NCI-H446 (cell line): Measurements from ENCODE around the gene DNMT3B.
"Not testable (repeated sequence)": the region's sequence is repeated elsewhere in the genome, so short reads cannot be mapped to it uniquely, and the experiment has no call there.

Source experiments
- DNase-seq, 2 experiments: peaks; one replicate each; lab custom pipeline; 2025; lab: John Stamatoyannopoulos, UW

DNMT3B gene

DNA sequence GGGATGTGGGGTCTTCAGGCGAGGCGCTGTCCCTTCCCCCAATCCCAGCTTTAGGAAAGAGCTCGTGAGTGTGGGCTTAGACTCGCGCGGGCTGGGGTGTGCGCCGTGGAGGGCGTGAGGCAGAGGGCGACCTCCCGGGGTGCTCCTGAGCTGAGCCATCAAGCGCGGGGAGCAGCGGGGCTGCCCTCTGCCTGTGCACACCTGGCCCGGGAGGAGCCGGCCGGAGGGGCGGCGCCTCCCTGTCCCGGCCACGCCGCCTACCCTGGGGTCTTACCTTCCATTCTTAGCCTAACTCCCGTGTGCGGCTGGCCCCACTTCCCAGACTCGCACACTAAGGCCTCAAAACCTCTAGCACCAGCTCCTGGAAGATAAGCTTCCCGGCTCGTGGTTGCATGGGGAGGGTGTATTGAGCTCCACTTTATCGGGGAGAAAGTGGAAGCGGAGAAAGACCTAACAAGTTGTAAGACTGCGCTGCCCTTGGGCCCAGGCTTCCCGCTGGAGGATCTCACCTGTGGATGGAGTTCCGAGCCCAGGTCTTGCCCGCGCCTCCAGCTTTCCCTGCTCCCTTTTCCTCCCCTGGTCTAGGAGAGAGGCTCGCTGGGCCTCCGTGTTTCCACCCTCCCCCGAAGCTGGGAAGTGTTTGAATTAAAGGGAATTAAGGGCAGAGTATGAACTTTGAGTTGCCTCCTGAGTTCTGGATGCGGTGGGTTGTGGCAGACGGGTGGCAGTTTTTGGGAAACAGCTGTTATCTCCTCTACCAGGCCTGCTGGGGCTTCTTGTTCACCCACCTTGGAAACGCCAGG is 1.2 kb downstream of the DNMT3B start:
- no peak for DNase-seq

DNA sequence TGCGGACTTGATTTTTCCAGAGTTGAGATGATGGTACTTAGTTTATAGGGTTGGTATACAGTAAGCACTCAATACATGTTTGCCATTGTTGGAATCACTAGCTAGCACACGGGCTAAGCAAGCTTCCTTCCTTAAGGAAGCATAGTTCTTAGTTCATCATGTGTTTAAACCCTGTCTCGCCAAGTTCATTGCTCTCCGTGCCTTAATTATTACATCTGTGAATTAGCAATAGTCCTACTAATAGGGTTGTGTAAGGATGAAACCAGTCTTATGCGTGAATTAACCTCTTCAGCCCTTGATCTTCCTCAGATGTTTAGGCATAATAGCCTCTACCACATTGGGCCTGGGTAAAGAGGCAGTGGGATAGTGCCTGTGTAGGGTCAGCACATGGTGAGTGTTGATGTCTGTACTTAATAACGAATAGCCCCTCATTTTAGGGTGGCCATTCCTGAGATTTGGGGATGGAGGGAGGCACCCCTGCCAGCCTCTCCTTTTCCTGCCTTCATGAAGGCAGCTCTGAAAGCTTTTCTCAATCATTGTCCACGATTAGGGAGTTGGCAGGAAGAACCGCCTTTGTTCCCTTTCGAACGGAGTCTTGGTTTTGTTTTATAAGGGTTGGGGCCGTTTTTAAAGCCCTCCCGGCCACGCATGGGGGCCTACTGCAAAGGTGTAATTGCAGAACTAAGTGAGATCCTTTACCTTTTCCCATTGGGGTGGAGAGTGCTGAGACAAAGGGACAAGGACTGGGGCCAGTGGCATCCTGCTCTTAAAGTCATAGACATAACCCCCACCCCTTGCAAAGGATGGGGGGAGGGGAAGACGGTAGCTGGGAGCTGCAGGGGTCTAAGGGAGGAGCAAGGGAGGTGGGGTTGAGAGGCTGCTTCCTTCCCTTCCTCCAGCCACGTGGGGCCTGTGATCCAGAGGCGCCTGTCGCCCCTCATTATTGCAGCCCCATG is 2.1 kb downstream of the DNMT3B start:
- no peak for DNase-seq

DNA sequence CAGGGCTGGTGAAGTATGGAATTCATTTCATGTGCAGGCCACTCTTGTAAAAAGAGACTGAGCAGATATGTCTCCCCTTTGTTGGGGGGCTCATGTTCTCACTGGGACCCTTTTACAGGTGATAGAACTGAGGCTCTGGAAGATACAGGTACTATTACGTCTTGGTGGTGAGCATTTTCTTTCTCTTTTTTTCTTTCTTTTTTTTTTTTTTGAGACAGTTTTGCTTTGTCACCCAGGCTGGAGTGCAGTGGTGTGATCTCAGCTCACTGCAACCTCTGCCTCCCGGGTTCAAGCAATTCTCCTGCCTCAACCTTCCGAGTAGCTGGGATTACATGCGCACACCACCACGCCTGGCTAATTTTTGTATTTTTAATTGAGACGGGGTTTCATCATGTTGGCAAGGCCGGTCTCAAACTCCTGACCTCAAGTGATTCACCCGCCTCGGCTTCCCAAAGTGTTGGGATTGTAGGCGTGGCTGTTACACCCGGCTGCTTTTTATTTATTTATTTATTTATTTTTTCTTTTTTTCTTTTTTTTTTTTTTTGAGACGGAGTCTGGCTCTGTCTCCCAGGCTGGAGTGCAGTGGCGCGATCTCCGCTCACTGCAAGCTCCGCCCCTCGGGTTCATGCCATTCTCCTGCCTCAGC is 3.2 kb downstream of the DNMT3B start:
- not testable (repeated sequence) for DNase-seq

DNA sequence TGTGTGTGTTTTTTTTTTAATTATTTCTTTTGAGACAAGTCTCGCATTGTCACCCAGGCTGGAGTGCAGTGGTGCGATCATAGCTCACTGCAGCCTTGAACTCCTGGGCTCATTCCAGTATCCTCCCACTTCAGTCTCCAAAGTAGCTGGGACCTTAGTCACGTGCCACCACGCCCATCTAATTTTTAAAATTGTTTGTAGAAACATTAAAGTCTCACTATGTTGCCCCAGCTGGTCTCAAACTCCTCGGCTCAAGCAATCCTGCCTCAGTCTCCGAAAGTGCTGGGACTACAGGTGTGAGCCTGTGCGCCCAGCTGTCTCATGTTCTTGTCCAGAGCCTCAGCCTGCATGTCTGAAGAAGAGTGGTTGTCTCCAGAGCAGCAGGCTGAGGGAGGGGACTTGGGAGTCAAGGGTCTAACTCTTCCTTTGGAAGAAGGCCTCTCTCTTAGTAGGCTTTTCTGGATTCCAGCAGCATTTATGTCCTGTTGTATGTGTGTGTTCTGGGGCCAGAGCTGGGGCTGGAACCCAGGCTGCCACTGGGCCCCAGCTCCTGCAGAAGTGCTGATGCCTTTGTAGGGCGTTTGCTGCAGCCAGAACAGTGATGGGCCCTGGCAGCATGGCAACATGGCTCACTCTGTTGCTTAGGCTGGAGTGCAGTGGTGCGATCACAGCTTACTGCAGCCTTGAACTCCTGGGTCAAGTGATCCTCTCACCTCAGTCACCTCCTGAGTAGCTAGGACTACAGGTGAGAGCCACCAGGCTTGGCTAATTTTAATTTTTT is 5.4 kb downstream of the DNMT3B start:
- no peak for DNase-seq

DNA sequence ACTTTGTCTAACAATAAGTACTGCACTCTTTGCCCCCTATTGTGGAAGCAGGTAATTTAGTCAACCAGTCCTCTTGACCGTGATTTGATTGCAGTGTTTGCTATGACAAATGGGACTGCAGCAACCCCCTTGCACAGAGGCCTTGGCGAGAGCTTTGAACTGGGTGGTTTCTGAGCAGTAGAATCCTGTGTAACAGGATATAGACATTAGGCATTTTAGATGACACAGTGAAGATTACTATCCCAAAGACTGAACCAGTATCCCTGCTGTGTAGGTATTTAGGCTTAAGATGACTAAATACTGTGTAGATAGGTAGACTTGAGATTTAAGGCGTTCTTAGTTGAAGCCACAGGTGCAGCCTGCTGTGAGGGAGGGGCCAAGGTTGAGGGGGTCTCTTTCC is 9.9 kb downstream of the DNMT3B start:
- DNase-seq: no peak

DNA sequence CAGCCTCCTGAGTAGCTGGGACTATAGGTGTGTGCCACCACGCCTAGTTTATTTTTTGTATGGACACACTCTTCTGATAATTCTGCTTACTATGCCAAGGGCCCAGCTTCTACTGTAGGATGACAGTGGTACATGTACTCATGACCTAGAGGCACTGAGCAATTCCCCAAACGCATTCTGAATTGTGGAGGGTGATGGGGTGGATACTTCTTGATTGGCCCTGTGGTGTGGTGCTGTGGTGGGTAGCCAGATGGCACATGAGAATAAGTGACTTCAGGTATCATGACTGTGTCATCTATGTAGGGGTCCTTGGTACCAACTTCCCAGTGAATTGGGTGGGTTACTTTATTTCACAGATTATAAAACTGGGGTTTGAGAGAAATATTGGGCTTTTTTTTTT is 11.0 kb downstream of the DNMT3B start:
- no peak for DNase-seq

DNA sequence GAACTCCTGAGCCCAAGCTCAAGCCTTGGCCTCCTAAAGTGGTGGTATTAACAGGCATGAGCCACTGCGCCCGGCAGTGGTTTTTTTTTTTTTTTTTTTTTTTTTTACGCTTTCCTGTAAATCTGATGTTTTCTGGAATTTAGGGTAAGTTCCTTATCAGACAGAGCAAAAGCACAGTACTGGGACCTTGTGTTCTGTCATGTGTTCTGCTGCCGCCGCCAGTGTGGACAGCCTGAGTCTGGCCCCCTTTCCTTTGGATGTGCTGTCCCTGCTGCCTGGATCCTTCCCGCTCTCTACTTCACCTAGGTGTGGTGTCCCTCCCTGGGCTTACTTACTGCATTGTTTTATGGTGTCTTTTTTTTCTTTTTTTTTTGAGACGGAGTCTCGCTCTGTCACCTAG is 11.7 kb downstream of the DNMT3B start:
- no peak for DNase-seq

DNA sequence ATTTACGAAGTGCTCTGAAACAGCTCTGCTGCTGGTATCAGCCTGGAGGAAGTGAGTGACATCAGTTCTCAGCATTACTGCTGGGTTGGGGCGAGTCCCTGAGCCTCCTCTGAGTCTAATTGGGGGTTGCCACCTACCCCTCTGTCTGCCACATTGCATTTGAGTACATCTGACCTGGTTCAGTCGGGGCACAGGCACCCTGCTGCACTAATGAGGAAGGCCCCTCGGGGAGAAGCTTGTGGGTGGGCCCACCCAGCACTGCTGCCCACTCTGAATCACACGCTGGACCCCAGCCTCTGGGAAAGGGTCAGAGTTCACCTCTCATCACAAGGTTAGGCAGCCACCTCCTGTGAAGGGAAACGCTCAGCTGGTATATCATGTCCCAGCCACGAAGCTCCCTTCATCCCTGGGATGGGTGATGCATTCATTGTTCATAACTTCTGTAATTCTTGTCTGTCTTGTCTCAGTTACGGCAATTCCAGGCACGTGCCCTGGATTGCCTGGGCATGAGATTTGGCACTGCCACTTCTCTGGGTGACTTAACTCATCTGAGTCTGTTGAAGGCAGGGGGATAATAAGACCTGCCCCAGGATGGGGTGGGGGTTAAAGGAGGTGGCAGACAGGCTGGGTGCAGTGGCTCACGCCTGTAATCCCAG is 13.3 kb downstream of the DNMT3B start:
- no peak for DNase-seq

DNA sequence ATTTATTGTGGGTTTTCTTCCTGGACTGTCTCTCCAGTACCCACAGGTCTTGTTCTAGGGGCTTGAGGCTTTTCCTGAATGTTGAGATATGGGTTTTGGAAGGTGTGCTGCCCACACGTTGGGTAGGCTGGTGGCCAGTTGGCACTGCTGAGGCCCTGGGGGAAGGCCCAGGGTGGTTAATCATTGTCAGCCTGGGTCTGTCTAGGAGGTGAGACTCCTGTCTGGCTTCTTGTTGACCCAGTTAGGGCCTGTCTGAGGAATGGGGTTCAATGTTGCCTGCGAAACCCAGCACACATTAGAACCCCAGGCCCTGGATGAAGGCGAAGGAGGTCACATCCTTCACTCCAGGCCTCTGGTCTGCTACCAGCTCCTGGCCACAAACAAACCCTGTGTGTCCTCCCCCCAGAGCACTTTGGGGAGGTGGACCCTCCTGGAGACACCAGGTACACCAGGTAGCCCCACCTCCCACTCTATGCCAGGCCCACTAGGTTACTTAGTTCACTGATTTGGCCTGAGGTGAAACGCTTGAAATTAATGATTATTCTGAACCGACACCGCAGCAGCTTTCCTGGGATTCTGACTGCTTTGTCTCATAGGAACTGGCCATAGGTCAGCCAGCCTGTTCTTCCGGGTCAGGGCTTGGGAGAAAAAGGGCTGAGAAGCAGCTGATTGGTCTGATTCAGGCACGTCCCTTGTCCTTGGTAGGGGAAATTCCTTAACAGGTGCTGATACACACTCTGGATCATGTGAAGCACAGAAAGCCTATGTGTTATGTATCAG is 15.2 kb downstream of the DNMT3B start:
- DNase-seq: no peak

DNA sequence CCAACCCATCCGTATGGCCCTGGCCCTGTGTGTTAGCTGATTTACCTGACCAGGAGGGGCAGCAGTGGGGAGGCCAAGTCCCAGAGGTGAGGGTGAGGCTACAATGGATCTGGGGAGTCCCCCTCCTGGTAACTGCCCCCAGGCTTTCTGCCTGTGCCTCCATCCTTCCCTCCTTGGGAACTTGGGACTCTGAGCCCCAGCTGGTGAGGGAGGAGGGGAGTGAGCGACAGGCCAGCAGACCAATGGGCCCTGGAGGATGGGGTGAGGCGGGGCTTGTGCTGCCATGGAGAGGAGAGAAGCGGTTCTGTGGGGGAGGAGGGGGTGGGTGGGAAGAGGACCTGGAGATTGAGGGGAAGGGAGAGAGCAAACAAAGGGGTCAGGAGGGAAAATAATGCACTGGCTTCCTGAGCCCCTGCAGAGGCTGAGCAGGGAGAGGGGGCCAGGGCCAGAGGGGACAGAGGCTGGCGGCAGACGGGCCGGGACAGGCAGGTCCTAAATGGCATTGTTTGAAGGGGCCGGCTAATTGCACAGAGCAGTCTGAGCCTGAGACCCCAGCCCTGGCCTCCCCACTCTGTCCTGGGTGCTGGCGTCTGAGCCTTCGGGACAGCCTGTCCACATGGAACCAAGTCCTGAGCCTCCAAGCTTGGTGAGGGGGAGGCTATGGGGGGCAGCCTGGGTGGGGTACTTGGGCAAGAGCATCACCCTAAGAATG is 17.5 kb downstream of the DNMT3B start:
- peak in 1 of 2 experiments; percentile 38 for DNase-seq

DNA sequence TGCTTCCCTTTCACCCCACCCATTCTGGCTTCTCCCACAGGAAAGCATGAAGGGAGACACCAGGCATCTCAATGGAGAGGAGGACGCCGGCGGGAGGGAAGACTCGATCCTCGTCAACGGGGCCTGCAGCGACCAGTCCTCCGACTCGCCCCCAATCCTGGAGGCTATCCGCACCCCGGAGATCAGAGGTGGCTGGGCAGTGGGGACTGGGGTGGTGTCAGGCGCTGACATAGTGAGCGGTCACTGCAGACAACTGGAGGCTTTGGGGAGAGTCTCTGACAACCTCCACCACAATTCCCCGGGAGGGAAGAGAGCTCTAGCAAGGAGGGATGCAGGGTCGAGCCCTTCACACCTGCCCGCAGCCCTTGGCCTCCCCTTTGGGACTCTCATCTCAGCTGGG is 18.1 kb downstream of the DNMT3B start:
- no peak for DNase-seq

DNA sequence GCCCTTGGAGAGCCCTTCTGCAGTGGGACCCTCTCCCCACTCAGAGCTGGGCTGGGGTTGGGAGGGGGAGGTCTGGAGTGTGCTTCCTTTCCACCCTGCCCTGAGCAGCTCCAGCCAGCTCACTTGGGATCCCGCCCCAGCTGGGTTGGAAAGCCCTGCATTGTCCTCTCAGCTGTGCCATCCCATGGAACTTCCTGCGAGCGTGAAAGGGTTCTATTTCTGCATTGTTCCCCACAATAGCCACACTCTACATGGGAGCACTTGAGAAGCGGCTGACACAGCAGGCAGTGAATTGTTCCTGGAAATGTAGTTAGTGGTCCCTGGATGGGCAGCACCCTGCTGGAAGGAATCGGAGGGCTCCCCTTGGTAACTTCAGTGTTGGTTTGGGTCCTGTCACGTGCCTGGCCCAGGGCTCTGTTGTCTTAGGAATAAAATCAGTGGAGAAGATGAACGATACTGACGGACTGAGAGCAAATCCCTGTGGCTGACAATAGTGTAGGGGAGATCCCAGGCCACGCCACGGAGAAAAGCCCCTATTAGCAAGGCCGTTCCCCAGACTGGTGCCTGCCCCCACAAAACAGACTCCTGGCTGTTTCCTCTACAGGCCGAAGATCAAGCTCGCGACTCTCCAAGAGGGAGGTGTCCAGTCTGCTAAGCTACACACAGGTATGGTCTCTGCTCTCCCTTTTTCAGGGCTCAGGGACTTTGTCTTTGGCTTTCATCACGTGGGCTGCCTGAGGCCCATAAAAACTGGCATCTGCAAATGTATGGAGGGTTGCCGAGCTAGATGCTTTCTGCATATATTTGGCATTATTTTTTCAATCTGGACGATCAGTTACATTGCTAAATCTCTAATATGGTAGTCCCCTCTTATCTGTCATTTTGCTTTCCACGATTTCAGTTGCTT is 18.8 kb downstream of the DNMT3B start:
- DNase-seq: no peak

DNA sequence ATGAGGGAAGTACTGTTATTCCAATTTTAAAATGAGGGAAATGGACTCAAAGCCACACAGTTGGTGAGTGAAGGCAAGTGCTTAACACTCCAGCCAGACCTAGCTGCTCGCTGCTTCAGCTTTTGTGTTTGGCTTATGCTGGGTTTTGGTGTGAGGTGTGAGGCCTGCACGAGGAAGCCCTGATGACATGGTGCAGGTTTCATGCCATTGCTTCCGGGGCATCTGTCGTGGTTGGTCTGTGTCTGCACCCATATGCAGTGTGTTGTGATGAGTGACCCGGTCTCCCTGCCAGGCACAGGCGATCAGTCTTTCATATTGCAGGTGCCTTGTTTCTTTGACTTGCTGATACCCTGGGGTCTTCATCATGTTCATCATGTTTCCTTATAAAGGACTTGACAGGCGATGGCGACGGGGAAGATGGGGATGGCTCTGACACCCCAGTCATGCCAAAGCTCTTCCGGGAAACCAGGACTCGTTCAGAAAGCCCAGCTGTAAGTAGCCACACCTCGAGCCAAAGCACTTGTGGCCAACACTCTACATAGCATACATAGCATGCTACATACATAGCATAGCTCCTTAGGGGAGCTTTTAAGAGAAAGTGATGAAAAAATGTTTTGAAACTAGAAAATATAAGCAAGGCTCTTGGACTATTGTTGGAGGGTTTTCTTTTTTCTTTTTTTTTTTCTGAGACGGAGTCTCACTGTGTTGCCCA is 22.3 kb downstream of the DNMT3B start:
- no peak for DNase-seq

DNA sequence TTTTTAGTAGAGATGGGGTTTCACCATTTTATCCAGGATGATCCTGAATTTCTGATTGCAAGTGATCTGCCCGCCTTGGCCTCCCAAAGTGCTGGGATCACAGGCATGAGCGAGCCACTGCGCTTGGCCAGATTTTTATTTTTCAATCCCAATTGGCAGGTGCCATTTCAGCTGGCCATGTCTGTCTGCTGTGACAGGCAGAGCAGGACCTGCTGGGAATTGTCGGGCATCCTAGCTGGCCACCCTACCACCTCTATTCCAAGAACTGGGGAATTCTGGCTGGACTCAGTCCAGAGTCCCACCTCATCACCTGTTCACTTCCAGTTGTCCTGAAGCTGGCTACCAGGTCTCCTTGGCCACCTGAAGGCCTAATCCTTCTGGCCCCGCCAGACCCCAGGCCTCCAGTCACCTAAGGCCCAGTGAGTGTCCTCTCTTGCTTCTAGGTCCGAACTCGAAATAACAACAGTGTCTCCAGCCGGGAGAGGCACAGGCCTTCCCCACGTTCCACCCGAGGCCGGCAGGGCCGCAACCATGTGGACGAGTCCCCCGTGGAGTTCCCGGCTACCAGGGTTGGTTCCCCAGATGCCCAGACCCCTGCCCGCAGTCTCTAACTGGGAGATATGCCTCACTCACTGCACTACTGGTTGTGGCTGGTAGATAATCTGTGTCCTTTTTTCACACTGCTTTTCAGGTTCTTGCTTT is 24.0 kb downstream of the DNMT3B start:
- no peak for DNase-seq

DNA sequence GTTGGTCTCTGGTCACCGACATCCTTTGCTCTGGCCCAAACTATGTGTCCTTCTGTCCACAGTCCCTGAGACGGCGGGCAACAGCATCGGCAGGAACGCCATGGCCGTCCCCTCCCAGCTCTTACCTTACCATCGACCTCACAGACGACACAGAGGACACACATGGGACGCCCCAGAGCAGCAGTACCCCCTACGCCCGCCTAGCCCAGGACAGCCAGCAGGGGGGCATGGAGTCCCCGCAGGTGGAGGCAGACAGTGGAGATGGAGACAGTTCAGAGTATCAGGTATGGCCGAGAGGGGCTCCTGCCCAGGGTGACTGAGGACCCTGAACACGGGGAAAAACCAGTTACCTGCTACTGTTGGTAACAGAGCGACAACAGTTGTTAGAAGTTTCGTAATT is 25.0 kb downstream of the DNMT3B start:
- DNase-seq: no peak

DNA sequence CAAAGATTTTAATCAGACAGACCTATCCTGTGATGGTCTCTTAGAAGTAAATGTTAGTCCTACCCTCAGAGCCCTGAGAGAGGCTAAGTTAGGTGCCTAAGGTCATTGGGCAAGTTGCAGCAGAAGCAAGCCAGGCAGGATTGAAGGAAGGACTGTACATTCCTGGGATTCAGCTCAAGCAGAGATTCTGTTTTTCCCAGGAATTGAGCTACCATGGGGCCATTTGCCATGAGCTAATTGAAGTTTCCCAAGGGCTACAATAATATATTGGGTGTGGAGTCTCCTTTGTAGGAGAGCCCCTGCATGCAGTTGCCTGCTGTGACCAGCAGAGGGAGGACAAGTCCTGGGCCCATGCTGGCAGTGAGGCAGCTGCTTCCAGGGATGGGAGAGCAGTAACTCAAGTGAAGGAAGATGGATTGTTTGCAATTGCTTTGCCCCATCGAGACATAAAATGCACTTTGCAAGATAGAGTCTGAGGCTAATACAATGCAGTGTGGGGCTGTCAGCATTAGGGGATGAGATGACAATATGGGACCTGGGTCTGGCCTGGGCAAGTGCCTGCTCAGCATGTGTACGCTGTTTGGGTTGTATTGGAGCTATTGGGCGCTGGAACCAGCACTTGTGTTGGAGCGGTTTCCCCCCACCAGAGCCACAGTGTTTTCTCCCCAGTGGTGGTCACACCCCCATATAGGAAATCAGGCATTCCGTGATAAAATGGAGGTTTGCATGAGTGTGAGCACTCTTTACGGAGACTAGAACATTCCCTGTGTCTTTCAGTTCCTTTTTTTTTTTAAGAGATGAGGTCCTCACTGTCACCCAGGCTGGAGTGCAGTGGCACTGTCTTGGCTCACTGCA is 27.9 kb downstream of the DNMT3B start:
- DNase-seq: peak; percentile 23 to 82

DNA sequence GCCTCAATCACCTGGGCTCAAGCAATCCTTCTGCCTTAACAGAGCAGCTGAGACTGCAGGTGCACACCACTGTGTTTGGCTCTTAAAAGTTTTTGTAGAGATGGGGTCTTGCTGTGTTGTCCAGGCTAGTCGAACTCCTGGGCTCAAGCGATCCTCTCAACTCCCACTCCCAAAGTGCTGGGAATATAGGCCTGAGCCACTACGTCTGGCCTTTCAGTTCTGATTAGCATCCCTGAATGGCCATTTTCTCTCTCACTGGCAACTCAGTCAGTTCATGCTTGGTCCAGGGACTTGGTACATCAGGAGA is 28.5 kb downstream of the DNMT3B start:
- no peak for DNase-seq
